ENCODE results near the gene NUAK1.

The NUAK1 gene

GRCh38 chr12:106138633-106139421, at the start of gene NUAK1:
NUAK1 (minus strand) TSS chr12:106138954; CDS start chr12:106138653, 301 bp downstream.
- no peak for DNase-seq

- DNase-seq, result no peak
Observed at GRCh38 chr12:106188256-106188655, 49.5 kb upstream of the NUAK1 start.

- DNase-seq, result no peak
Observed at GRCh38 chr12:106187842-106188241, 49.1 kb upstream of the NUAK1 start.

- DNase-seq, result no peak
Observed at GRCh38 chr12:106187155-106187789, 48.5 kb upstream of the NUAK1 start.

GRCh38 chr12:106183735-106184134, 45.0 kb upstream of the NUAK1 start:
- no peak for DNase-seq

GRCh38 chr12:106181401-106182114, 42.8 kb upstream of the NUAK1 start:
- DNase-seq, result no peak

- DNase-seq, result no peak
Observed at GRCh38 chr12:106179086-106179485, 40.3 kb upstream of the NUAK1 start.

- no peak for DNase-seq
Observed at GRCh38 chr12:106178562-106178961, 39.8 kb upstream of the NUAK1 start.

- no peak for DNase-seq
Observed at GRCh38 chr12:106176560-106176959, 37.8 kb upstream of the NUAK1 start.

GRCh38 chr12:106174876-106175275, 36.1 kb upstream of the NUAK1 start:
- no peak for DNase-seq

- no peak for DNase-seq
Observed at GRCh38 chr12:106173442-106173841, 34.7 kb upstream of the NUAK1 start.

- DNase-seq, result no peak
Observed at GRCh38 chr12:106171117-106171750, 32.5 kb upstream of the NUAK1 start.

- peak; percentile 51 for DNase-seq
Observed at GRCh38 chr12:106170285-106170684, 31.5 kb upstream of the NUAK1 start.

- DNase-seq, result no peak
Observed at GRCh38 chr12:106163712-106164111, 25.0 kb upstream of the NUAK1 start.

GRCh38 chr12:106161491-106161890, 22.7 kb upstream of the NUAK1 start:
- no peak for DNase-seq

- DNase-seq, result no peak
Observed at GRCh38 chr12:106160915-106161314, 22.2 kb upstream of the NUAK1 start.

GRCh38 chr12:106157802-106158201, 19.0 kb upstream of the NUAK1 start:
- no peak for DNase-seq

GRCh38 chr12:106154751-106155273, 16.1 kb upstream of the NUAK1 start:
- no peak for DNase-seq

- DNase-seq, result no peak
Observed at GRCh38 chr12:106152334-106152733, 13.6 kb upstream of the NUAK1 start.

GRCh38 chr12:106150555-106150954, 11.8 kb upstream of the NUAK1 start:
- no peak for DNase-seq

GRCh38 chr12:106149096-106149784, 10.5 kb upstream of the NUAK1 start:
- peak; percentile 12 for DNase-seq

GRCh38 chr12:106147956-106148355, 9.2 kb upstream of the NUAK1 start:
- DNase-seq, result no peak
